ENCODE data around the gene CCDC38.

- TF ChIP-seq CTCF (IDR thresholded peaks at IDR 0.05): no peak
- no peak for TF ChIP-seq POLR2AphosphoS5 (IDR thresholded peaks at IDR 0.05)
- TF ChIP-seq POLR2A (IDR thresholded peaks at IDR 0.05): no peak
These were observed 61.5 kb downstream of the CCDC38 start for GRCh38 chr12:95880895-95881294.
